ENCODE results near the gene MEP1A. TPM values are rescaled to one million over a fixed set of nuclear protein-coding genes. Genes with fewer than 3 reads are reported as not detected.
A peak's percentile ranks its signal among the peaks of the same experiment; 100 is the strongest.

Gene MEP1A
- total and polyA plus RNA-seq, 2 of the 13 experiments (the other 11 are each of a cell fraction or from before 2014, with no cell fraction given) = 0.24 to 0.83 TPM

DNA sequence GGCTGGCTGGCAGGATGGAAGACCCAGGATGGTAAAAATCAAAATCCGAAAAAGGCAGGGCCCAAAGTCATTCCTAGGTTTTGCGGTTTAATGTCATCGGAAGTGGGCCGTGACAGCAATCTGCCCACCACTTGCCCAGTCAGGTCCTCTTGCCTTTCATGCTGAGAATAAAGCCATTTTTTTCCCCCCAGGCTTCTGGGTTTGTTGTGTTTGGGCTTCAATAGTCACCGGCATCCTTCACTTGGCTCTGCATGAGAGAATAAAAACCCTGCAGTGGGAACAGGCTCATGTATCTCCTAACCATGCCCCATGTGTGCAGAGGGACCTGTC, 56.1 kb downstream of the MEP1A start (continued):
- TF ChIP-seq, protein P1, sequence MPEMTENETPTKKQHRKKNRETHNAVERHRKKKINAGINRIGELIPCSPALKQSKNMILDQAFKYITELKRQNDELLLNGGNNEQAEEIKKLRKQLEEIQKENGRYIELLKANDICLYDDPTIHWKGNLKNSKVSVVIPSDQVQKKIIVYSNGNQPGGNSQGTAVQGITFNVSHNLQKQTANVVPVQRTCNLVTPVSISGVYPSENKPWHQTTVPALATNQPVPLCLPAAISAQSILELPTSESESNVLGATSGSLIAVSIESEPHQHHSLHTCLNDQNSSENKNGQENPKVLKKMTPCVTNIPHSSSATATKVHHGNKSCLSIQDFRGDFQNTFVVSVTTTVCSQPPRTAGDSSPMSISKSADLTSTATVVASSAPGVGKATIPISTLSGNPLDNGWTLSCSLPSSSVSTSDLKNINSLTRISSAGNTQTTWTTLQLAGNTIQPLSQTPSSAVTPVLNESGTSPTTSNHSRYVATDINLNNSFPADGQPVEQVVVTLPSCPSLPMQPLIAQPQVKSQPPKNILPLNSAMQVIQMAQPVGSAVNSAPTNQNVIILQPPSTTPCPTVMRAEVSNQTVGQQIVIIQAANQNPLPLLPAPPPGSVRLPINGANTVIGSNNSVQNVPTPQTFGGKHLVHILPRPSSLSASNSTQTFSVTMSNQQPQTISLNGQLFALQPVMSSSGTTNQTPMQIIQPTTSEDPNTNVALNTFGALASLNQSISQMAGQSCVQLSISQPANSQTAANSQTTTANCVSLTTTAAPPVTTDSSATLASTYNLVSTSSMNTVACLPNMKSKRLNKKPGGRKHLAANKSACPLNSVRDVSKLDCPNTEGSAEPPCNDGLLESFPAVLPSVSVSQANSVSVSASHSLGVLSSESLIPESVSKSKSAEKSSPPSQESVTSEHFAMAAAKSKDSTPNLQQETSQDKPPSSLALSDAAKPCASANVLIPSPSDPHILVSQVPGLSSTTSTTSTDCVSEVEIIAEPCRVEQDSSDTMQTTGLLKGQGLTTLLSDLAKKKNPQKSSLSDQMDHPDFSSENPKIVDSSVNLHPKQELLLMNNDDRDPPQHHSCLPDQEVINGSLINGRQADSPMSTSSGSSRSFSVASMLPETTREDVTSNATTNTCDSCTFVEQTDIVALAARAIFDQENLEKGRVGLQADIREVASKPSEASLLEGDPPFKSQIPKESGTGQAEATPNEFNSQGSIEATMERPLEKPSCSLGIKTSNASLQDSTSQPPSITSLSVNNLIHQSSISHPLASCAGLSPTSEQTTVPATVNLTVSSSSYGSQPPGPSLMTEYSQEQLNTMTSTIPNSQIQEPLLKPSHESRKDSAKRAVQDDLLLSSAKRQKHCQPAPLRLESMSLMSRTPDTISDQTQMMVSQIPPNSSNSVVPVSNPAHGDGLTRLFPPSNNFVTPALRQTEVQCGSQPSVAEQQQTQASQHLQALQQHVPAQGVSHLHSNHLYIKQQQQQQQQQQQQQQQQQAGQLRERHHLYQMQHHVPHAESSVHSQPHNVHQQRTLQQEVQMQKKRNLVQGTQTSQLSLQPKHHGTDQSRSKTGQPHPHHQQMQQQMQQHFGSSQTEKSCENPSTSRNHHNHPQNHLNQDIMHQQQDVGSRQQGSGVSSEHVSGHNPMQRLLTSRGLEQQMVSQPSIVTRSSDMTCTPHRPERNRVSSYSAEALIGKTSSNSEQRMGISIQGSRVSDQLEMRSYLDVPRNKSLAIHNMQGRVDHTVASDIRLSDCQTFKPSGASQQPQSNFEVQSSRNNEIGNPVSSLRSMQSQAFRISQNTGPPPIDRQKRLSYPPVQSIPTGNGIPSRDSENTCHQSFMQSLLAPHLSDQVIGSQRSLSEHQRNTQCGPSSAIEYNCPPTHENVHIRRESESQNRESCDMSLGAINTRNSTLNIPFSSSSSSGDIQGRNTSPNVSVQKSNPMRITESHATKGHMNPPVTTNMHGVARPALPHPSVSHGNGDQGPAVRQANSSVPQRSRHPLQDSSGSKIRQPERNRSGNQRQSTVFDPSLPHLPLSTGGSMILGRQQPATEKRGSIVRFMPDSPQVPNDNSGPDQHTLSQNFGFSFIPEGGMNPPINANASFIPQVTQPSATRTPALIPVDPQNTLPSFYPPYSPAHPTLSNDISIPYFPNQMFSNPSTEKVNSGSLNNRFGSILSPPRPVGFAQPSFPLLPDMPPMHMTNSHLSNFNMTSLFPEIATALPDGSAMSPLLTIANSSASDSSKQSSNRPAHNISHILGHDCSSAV (CRISPR knock-in tag; IDR thresholded peaks at IDR 0.05; ENCODE audit: borderline replicate concordance) = no peak
- 0 out of 2 replicates have a peak, but pooled peaks have one; percentile 10 for TF ChIP-seq ZNF350 (CRISPR knock-in tag; IDR thresholded peaks at IDR 0.05; ENCODE audit: borderline replicate concordance, low read depth)
- no peak for TF ChIP-seq NONO (IDR thresholded peaks at IDR 0.05)
- no peak for TF ChIP-seq NONO (CRISPR knock-in tag; conservative IDR thresholded peaks at IDR 0.05)
- no peak for TF ChIP-seq FOXJ3 (CRISPR knock-in tag; IDR thresholded peaks at IDR 0.05; ENCODE audit: borderline replicate concordance)
- TF ChIP-seq CENPT (CRISPR knock-in tag; IDR thresholded peaks at IDR 0.05; ENCODE audit: low read depth) = no peak
- no peak for TF ChIP-seq ZSCAN12 (CRISPR knock-in tag; IDR thresholded peaks at IDR 0.05)
- TF ChIP-seq, protein P2, sequence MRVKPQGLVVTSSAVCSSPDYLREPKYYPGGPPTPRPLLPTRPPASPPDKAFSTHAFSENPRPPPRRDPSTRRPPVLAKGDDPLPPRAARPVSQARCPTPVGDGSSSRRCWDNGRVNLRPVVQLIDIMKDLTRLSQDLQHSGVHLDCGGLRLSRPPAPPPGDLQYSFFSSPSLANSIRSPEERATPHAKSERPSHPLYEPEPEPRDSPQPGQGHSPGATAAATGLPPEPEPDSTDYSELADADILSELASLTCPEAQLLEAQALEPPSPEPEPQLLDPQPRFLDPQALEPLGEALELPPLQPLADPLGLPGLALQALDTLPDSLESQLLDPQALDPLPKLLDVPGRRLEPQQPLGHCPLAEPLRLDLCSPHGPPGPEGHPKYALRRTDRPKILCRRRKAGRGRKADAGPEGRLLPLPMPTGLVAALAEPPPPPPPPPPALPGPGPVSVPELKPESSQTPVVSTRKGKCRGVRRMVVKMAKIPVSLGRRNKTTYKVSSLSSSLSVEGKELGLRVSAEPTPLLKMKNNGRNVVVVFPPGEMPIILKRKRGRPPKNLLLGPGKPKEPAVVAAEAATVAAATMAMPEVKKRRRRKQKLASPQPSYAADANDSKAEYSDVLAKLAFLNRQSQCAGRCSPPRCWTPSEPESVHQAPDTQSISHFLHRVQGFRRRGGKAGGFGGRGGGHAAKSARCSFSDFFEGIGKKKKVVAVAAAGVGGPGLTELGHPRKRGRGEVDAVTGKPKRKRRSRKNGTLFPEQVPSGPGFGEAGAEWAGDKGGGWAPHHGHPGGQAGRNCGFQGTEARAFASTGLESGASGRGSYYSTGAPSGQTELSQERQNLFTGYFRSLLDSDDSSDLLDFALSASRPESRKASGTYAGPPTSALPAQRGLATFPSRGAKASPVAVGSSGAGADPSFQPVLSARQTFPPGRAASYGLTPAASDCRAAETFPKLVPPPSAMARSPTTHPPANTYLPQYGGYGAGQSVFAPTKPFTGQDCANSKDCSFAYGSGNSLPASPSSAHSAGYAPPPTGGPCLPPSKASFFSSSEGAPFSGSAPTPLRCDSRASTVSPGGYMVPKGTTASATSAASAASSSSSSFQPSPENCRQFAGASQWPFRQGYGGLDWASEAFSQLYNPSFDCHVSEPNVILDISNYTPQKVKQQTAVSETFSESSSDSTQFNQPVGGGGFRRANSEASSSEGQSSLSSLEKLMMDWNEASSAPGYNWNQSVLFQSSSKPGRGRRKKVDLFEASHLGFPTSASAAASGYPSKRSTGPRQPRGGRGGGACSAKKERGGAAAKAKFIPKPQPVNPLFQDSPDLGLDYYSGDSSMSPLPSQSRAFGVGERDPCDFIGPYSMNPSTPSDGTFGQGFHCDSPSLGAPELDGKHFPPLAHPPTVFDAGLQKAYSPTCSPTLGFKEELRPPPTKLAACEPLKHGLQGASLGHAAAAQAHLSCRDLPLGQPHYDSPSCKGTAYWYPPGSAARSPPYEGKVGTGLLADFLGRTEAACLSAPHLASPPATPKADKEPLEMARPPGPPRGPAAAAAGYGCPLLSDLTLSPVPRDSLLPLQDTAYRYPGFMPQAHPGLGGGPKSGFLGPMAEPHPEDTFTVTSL (CRISPR knock-in tag; IDR thresholded peaks at IDR 0.05; ENCODE audit: borderline replicate concordance) = 0 out of 2 replicates have a peak, but pooled peaks have one; percentile 1
- TF ChIP-seq, protein P3, sequence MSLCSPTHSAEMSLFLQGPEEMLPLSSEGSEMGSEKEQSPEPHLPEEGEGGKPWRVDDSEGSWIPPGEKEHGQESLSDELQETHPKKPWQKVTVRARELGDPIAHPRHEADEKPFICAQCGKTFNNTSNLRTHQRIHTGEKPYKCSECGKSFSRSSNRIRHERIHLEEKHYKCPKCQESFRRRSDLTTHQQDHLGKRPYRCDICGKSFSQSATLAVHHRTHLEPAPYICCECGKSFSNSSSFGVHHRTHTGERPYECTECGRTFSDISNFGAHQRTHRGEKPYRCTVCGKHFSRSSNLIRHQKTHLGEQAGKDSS (CRISPR knock-in tag; IDR thresholded peaks at IDR 0.05; ENCODE audit: borderline replicate concordance, low read depth) = no peak
- TF ChIP-seq ZNF501 (CRISPR knock-in tag; IDR thresholded peaks at IDR 0.05) = 0 out of 2 replicates have a peak, but pooled peaks have one; percentile 28
- TF ChIP-seq, protein P4, sequence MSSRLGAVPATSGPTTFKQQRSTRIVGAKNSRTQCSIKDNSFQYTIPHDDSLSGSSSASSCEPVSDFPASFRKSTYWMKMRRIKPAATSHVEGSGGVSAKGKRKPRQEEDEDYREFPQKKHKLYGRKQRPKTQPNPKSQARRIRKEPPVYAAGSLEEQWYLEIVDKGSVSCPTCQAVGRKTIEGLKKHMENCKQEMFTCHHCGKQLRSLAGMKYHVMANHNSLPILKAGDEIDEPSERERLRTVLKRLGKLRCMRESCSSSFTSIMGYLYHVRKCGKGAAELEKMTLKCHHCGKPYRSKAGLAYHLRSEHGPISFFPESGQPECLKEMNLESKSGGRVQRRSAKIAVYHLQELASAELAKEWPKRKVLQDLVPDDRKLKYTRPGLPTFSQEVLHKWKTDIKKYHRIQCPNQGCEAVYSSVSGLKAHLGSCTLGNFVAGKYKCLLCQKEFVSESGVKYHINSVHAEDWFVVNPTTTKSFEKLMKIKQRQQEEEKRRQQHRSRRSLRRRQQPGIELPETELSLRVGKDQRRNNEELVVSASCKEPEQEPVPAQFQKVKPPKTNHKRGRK (CRISPR knock-in tag; IDR thresholded peaks at IDR 0.05) = no peak
- TF ChIP-seq ZSCAN31 (CRISPR knock-in tag; IDR thresholded peaks at IDR 0.05; ENCODE audit: low read depth) = no peak
- no peak for TF ChIP-seq MED1 (CRISPR knock-in tag; IDR thresholded peaks at IDR 0.05)
- TF ChIP-seq ZMYM2 (CRISPR knock-in tag; IDR thresholded peaks at IDR 0.05) = no peak

All from HepG2 (cell line).